ENCODE data around the gene TH.
A peak's percentile ranks its signal among the peaks of the same experiment; 100 is the strongest.

The TH gene

GRCh38 chr11:2156416-2157182, 15.0 kb downstream of the TH start:
- Histone ChIP-seq H3K4me2 (ENCODE audit: low read depth, low read length, poor library complexity, severe bottlenecking) (no peak overlapping the region), H3K9me2 (replicated peaks; ENCODE audit: low read depth, low read length) (no peaks in the 10 kb centered on the region), H3K9me3 (ENCODE audit: insufficient read depth, low read depth, low read length) (no peaks in the 10 kb centered on the region), H3K27me3 (ENCODE audit: insufficient read depth, low read length, poor library complexity, severe bottlenecking) (no peaks in the 10 kb centered on the region), H3K9ac (ENCODE audit: low read depth, low read length, poor library complexity, severe bottlenecking) (no peak overlapping the region), H4K20me1 (ENCODE audit: insufficient read depth, low read length, poor library complexity, severe bottlenecking) (no peaks in the 10 kb centered on the region), H3K4me3 (ENCODE audit: low read length, poor library complexity, severe bottlenecking) (no peak overlapping the region), H2AFZ (ENCODE audit: low read length) (no peak overlapping the region), H3K4me1 (ENCODE audit: insufficient read depth, low read length, poor library complexity, severe bottlenecking) (no peaks in the 10 kb centered on the region), H3F3A (ENCODE audit: low read depth) (no peaks in the 10 kb centered on the region), H3K36me3 (ENCODE audit: insufficient read depth, low read length) (no peaks in the 10 kb centered on the region), H3K79me2 (ENCODE audit: insufficient read depth, low read length) (no peaks in the 10 kb centered on the region)
- TF ChIP-seq EZH2phosphoT487 (IDR thresholded peaks at IDR 0.05; ENCODE audit: borderline replicate concordance) = no peak
- peak; percentile 81 for TF ChIP-seq CTCF (conservative IDR thresholded peaks at IDR 0.05; ENCODE audit: low read length)

- no peak overlapping the region for H3K9ac ChIP-seq (ENCODE audit: low read depth, low read length, poor library complexity, severe bottlenecking)
Observed at GRCh38 chr11:2155511-2155910, 16.1 kb downstream of the TH start.

GRCh38 chr11:2154889-2155288, 16.7 kb downstream of the TH start:
- TF ChIP-seq EZH2phosphoT487 (IDR thresholded peaks at IDR 0.05; ENCODE audit: borderline replicate concordance) (no peak), CTCF (conservative IDR thresholded peaks at IDR 0.05; ENCODE audit: low read length) (no peak)
- Histone ChIP-seq H3K36me3 (ENCODE audit: insufficient read depth, low read length) (no peaks in the 10 kb centered on the region), H2AFZ (ENCODE audit: low read length) (no peak overlapping the region), H3K9ac (ENCODE audit: low read depth, low read length, poor library complexity, severe bottlenecking) (no peak overlapping the region), H3K4me2 (ENCODE audit: low read depth, low read length, poor library complexity, severe bottlenecking) (no peak overlapping the region), H3K4me1 (ENCODE audit: insufficient read depth, low read length, poor library complexity, severe bottlenecking) (no peaks in the 10 kb centered on the region), H4K20me1 (ENCODE audit: insufficient read depth, low read length, poor library complexity, severe bottlenecking) (no peaks in the 10 kb centered on the region), H3K79me2 (ENCODE audit: insufficient read depth, low read length) (no peaks in the 10 kb centered on the region), H3K9me2 (replicated peaks; ENCODE audit: low read depth, low read length) (no peaks in the 10 kb centered on the region), H3K4me3 (ENCODE audit: low read length, poor library complexity, severe bottlenecking) (no peak overlapping the region), H3K27me3 (ENCODE audit: insufficient read depth, low read length, poor library complexity, severe bottlenecking) (no peaks in the 10 kb centered on the region), H3F3A (ENCODE audit: low read depth) (no peaks in the 10 kb centered on the region), H3K9me3 (ENCODE audit: insufficient read depth, low read depth, low read length) (no peaks in the 10 kb centered on the region)

More at GRCh38 chr11:2155511-2155910, 16.1 kb downstream of the TH start:
- no peak overlapping the region for H3K4me3 ChIP-seq (ENCODE audit: low read length, poor library complexity, severe bottlenecking)
- no peaks in the 10 kb centered on the region for H4K20me1 ChIP-seq (ENCODE audit: insufficient read depth, low read length, poor library complexity, severe bottlenecking)
- H3K9me3 ChIP-seq (ENCODE audit: insufficient read depth, low read depth, low read length) = no peaks in the 10 kb centered on the region
- no peaks in the 10 kb centered on the region for H3K9me2 ChIP-seq (replicated peaks; ENCODE audit: low read depth, low read length)
- no peak overlapping the region for H2AFZ ChIP-seq (ENCODE audit: low read length)
- H3F3A ChIP-seq (ENCODE audit: low read depth) = no peaks in the 10 kb centered on the region
- H3K79me2 ChIP-seq (ENCODE audit: insufficient read depth, low read length) = no peaks in the 10 kb centered on the region
- H3K4me2 ChIP-seq (ENCODE audit: low read depth, low read length, poor library complexity, severe bottlenecking) = no peak overlapping the region
- H3K4me1 ChIP-seq (ENCODE audit: insufficient read depth, low read length, poor library complexity, severe bottlenecking) = no peaks in the 10 kb centered on the region
- no peaks in the 10 kb centered on the region for H3K27me3 ChIP-seq (ENCODE audit: insufficient read depth, low read length, poor library complexity, severe bottlenecking)
- no peaks in the 10 kb centered on the region for H3K36me3 ChIP-seq (ENCODE audit: insufficient read depth, low read length)
- TF ChIP-seq CTCF (conservative IDR thresholded peaks at IDR 0.05; ENCODE audit: low read length) (no peak), EZH2phosphoT487 (IDR thresholded peaks at IDR 0.05; ENCODE audit: borderline replicate concordance) (no peak)
